HG02981 (cell line): ENCODE results near the gene ARHGAP26.
A peak's percentile ranks its signal among the peaks of the same experiment; 100 is the strongest.
"Not testable (repeated sequence)": the region's sequence is repeated elsewhere in the genome, so short reads cannot be mapped to it uniquely, and the experiment has no call there.

Source experiments
- ATAC-seq: cut with Tn5 transposase; IDR thresholded peaks from one replicate; pipeline ENCODE4 v1.9.1; 2021; ENCODE audit warnings: mild to moderate bottlenecking, moderate library complexity; ENCODE audit not compliant: unreplicated experiment

Gene ARHGAP26

DNA sequence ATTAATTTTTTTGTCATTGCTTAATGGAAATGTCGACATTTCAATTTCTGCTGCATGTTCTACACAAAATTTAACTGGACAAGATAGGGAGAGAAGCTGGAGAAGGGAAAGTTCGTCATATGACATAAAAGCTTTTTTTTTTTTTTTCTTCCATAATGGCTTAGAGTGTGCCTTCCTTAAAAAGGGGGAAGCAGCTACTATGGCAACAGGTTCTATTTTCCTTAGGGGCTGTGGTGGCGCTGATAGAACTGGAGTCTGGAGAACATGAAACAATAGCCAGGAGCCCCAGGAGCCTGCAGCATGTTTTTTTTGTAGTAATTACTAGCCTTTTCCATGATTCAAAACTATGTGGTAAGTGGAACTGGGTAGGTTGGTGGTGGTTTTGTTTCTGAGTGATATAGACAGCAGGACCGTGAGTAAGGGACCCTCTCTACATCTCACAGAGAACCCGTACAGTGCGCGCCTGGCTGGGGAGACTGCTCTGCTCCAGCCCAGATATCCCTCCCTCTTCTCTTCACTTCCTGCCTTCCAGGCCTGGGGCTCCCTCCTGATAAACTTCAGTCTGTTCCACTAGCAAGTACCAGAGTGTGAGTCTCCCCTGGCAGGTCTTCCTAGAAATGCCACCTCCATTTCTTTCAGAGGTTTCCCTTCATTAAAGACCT is 331.7 kb downstream of the ARHGAP26 start:
- no peak for ATAC-seq

DNA sequence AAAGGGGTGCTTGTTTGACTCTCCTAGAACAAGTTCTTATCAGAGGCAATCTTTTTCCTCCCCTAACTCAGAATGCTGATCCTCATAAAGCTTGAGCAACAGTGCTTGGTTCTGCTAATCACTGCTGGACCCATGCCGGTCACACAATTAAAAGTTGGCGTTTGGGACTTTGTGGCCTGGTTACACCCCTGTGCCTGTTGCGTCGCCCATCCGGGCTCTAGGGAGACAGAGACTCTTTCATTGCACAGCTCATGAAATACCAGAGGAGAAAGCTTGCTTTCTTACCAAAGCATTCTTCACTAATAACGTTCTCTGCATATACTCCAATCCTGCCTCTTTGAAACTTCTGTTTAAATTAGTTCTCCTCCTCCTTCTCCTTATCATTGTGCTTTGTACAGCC is 332.2 kb downstream of the ARHGAP26 start:
- ATAC-seq: no peak

DNA sequence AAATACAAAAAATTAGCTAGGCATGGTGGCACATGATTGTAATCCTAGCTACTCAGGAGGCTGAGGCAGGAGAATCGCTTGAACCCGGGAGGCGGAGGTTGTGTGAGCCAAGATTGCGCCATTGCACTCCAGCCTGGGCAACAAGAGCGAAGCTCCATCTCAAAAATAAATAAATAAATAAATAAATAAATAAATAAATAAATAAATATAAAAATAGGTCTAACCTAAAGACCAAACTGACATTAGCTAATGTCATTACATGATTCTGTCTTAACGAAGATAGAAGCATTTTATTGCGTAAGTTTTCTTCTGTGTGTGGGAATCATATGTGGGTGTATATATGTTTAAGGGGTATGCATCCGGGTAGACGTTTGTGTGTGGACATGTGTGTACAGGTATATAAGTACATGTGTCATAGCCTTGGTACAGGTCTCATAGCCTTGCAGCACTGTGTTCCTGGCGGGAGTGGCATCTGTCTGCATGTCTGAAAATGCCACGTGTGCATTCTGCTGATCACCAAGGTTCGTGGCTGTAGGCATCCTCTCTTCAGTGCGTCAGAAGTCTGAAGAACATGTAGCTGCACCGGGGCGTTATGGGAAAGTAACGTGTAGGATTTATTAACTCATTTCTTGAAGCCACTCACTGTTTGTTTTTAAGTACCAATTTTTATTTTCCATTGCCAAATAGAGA is 335.2 kb downstream of the ARHGAP26 start:
- ATAC-seq: no peak

DNA sequence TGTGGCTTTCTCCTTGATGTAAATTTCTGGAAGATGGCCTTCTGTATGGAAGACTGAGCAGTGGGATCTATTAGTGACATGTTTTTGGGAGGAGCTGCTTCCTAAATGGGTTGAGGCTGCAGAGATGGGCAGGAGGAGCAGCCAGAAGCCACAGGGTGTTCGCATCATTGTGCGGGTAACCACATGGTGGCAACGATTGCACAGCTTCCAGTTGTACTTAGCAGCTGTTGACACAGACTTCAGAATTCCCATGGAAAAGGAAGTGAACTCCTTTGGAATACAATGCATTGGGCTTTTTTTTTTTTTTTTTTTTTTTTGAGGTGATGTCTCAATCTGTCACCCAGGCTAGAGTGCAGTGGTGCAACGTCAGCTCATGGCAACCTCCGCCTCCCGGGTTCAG is 336.0 kb downstream of the ARHGAP26 start:
- ATAC-seq: no peak

DNA sequence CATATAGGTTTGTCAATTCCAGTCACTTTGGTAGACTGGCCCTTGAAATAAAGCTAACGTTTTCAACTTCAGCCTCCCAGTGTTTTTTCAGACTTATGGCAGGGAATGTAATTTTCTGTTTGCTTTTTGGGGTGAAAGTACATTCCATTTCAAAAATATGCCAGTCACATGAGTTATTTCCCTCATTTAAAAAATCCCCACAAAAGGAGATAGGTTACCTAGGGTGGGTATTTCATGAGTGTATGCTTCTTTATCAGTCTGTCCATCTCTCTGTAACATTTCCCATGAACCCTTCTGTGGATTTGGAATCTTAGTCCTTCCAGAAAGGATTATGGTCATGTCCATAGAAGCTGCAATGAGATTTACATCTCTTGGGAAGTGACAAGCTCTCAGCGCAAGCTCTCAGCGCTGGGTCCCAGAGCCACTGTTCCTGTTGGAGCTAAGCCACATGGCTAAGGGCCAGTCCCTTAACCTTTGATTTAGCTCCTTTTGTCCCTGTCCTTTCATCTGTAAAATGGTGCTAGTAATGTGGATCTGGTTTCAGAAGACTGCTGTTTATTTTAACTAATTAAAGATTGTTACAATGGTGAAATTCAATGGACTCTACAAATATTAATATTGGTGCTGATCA is 338.4 kb downstream of the ARHGAP26 start:
- no peak for ATAC-seq

DNA sequence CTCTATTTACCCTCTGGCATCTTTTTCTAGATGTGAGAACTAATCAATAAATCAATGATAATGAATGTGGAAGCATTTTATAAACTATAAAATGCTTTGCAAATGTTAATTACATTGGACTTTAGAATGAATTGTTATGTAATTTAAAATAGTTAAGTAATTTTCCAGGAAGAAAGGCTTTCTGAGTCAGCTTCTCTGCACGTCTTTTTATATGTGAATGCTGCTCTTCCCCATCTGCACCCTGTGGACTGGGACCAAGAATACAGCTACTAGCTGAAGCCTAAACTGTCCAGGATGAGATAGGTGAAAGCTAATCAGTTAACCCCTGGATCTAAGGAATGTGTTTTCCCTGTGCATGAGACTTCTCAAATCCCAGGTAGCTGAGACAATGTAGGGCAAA is 340.4 kb downstream of the ARHGAP26 start:
- no peak for ATAC-seq

DNA sequence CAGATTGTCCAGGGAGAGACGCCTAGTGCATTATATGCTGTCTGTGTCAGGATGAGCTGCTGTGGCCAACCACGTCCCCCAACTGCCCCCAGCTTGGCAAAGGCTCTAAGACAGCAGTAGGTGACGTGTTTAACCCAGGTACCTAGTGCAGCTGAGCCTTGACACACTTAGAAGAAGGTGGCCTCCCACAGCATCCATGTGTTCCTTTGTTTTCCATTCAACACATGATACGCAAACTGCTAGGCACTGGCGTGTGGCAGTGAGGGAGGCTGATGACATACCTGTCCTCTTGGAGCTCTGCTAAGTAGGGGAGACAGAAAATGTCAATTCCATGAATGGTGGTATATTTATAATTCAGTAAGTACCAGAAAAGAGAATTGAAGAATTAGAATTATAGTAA is 341.6 kb downstream of the ARHGAP26 start:
- no peak for ATAC-seq

DNA sequence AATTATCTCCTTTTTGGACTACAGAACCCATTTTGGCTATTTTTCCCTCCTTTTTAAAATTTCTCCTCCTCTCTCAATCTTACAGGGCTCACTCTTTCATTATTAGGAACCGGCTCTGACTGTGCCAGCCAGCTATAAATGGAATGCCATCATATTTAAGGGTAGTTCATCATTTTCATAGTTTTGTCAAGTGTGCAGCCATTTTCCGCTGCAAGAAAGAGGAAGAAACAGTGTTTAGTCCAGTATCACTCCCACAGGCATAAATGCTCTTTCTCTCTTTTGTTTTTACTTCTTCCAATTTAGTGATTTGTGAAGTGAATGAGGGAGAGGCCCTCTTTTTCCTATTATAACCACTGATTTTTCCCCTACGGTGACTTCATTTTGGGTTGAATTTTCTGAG is 343.3 kb downstream of the ARHGAP26 start:
- no peak for ATAC-seq

DNA sequence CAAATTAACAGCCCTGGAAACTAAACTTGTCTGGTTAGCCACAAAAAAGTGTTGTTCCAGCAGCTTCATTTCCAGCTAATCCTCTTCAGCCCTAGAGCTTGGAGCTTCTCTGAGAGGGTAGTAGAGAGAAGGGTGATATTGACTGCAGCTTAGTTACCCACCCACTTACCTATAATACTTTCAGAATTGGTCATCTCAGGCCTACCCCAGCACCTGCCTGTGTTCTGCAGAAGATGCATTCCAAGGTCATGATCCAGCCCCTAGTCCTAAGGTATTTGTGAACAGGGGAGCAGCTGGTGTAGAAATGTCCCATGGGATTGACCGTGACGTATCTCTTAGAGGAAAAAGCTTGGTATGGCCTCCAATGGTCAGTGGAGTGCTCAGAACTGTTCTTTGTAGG is 344.3 kb downstream of the ARHGAP26 start:
- no peak for ATAC-seq

DNA sequence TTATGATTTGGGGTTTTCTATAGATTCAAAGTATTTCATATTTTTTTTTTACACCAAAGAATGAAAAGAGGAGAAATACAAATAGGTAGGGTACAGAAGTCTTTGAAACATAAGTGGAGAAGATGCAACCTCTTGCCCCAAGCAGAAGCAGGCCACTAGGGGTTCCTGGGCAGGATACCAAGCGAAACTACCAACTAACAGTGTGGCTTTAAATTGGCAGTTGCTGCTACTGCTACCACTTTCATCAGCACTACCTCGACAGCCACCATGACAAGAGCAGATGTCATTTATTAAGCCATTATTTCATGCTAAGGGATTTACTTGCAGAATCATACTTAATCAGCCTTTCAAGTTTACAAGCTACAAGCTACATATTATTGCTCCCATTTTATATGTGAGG is 345.2 kb downstream of the ARHGAP26 start:
- no peak for ATAC-seq

DNA sequence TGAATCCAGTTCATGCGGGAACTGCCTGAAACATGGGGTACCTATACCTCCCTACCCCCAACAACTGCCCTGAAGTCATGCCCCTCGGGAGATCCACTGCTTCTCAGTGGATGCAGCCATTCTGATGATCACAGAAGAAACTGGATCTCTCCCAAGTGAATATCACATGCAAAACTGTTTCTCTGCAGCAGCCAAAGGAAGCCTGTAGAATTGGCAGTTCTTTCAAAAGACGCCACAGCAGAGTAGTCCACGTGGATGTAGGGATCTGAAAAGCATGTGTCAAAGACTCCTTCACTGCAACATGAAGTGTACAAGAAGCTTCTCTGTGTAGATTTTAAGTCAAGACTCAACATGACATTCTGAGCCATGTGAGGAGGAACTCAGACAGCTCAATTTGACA is 346.6 kb downstream of the ARHGAP26 start:
- no peak for ATAC-seq

DNA sequence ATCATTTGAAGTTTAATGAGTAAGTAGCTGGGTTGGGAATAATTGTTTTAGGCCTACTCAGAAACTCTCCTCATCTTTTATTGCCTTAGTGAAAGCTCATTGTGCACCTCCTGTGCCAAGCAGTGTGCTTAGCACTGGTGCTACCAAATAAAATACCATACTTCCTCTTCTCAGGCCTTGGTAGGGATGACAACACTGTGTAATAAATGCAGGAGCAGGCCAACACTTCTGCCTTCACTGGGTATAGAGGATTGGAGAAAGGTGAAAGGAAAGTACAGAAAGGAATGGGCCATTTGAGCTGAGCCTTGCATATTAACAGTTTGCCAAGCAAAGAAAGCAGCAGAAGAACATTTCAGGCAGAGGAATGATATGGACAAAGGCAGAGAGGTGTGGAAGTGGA is 347.6 kb downstream of the ARHGAP26 start:
- ATAC-seq: no peak

DNA sequence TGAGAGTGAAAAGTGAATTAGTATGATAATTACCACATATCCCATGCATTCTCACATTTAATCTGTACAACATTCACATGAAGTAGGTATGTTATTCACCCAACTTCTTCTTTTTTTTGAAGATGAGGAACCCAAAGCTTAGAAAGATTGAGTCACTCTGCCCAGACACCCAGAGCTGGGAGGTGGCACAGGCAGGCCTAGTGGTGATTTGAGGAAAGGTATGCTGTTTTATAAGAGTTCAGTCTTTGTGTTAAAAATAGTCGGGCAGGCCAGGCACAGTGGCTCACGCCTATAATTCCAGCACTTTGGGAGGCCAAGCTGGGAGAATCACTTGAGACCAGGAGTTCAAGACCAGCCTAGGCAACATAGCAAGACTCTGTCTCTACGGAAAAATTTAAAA is 348.0 kb downstream of the ARHGAP26 start:
- no peak for ATAC-seq

DNA sequence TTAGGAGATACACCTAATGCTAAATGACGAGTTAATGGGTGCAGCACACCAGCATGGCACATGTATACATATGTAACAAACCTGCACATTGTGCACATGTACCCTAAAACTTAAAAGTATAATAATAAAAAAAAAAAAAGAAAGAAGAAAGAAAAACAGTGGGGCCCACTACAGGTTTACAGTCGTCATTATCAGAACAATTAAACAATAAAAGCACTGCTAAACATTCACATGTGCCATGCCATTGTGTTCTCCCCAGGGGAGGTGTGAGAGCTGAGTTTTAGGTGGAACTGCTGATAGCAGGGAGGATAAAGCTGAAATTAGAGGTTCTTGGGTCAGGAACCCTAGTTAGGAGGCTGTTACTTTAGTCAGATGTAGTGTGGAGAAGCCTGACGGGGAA is 348.6 kb downstream of the ARHGAP26 start:
- ATAC-seq: not testable (repeated sequence)

DNA sequence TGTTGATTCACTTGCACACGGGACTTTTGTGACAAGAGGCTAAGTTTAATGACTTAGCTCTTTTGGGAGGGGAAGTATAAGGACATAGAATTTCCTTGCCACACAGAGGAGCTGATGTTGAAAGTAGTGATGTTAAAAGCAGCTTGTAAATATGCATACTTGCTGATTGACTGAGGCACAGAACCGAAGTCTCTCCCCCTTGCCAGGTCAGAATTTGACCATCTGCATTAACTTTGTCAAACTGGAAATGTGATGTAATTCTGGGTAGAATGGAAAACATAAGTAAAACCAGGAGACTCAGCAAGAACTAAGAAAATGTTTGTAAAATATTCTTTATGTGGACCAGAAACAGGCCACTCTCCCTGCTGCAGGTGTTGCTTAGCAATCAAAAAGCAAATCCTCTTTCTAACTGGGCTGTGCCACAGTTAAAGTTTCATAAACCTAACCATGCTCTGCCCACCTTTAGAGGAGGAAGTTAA is 349.2 kb downstream of the ARHGAP26 start:
- ATAC-seq: peak; percentile 56

DNA sequence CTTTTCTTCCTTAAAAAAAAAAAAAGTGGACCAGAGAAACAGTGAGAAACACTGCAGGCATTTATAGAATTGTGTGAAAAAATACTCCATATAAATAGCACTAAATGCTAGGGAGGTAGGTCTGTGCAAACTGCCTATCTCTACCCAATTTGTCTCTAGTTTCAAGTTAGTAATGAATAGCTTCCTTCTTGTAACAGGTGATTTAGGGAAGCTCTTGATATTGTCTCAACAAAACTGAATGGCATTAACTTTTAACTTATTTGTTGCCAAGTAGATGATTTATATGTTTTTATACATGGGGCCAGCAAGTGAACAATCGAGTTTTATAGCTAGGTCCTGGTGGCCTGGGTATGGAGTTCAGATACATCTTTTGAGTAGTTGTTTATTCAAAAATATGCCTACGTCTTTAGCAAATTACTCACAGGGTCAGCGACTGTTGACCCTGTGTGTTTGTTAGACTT is 349.7 kb downstream of the ARHGAP26 start:
- ATAC-seq: no peak

DNA sequence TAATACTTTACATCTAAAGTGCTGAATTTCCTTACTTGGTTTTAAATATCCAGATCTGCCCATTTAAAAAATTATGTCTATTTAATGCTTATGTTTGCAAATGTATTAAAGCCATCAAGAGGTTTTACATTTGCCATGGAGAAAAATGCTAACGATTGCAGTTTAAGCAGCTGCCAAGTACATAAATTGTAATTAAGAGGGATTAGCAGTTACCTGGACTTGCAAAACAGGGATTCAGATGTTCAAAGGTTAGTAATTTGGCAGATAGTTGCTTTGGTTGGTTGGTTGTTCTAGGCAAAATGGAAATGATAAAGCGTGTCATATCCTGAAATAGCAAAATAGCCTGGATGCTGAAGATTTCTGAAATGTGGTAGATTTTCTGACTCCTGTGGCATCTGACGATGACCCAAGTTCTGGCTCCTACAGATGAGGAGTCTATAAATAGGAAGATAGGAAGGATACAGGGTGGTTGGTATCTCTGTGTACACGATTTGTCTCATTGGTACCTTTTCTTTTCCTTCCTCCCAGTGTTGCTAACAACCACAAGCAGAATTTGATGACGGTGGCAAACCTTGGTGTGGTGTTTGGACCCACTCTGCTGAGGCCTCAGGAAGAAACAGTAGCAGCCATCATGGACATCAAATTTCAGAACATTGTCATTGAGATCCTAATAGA is 350.4 kb downstream of the ARHGAP26 start:
- no peak for ATAC-seq

DNA sequence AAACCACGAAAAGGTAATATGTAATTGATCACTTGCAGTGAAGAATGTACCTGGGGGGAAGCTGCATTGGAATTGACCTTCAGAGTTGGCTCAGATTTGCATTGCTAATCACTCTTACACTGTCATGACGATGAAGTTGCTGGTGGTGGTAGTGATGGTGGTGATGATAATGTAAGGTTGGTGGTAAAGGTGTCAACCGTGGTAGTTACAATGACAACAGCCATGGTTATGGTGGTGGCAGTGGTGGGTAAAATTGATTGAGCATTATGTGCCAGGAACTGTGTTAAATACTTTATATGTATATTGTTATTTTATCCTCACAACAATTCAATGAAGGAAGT is 350.9 kb downstream of the ARHGAP26 start:
- no peak for ATAC-seq

DNA sequence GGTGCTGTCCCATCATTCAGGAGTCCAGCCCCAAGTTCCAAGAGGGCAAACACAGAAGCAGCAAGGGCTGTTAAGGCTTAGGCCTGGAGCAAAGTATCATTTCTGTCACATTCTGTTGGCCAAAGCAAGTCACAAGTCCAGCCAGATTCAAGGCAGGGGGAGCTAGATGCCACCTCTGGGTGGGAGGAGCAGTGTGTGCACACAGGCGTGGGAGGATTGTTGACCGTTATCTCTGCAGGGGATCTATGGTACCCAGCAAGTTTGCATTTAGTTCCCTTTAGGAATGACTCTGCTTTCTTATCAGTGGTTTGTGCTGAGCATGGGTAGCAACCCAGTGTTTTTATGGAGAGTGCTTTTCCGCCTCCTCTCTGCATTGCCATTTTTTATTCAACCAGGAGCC is 354.4 kb downstream of the ARHGAP26 start:
- ATAC-seq: no peak

DNA sequence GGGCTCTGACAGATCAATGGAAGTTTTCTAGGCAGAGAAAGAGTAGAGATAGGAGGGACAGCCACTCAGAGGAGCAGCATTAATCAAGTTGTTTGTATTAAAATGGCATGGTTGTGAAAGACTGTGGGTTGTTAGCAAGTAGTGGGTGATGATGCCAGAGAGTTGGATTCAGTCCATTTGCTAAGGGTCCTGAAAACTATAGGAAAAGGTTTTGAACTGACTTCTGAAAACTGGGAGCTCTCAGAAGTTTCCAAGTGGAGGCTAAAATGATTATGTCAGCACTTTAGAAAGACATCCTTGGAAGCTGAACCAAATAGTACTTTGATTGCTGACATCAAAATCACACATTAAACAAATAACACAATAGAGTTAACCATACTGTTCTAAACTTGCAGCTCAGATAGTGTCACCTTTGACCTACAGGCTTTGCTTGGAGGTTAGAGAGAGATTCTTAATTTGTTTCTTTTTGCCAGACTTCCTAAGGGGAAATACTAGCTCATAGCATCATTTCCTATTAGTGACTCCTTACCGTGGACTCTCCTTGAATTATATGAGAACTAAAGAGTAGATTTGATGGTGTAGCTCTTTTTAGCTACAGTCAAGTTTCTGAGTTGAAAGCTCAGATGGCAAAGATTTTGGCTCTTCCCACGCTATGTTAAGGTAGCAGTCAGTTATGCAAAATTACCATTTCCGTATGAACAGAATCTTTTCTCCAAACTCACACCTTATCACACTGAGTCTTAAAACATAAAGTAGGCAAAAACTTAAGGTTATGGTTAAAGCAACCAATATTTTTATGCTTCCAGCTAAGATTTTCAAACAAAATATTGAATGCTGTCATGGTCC is 356.2 kb downstream of the ARHGAP26 start:
- no peak for ATAC-seq
